ENCODE measurements around the gene DDX1. TPM values are rescaled to one million over a fixed set of nuclear protein-coding genes. Genes with fewer than 3 reads are reported as not detected.
A peak's percentile ranks its signal among the peaks of the same experiment; 100 is the strongest.

Gene DDX1
- total and polyA plus RNA-seq, 9 of the 15 experiments (the other 6 are each of a cell fraction or from before 2014, with no cell fraction given) = 116 to 277 (median 232) TPM

- TF ChIP-seq CHAMP1 (IDR thresholded peaks at IDR 0.05) (no peak), NR4A1 (CRISPR knock-in tag; IDR thresholded peaks at IDR 0.05) (no peak), NR4A1 (tag; IDR thresholded peaks at IDR 0.05) (no peak), SMARCE1 (IDR thresholded peaks at IDR 0.05) (peak; percentile 55), ZBTB43 (CRISPR knock-in tag; IDR thresholded peaks at IDR 0.05) (no peak), PML (IDR thresholded peaks at IDR 0.05; ENCODE audit: low read length) (peak; percentile 75; the same call in 1 of the 2 replicates), POLR2H (tag; IDR thresholded peaks at IDR 0.05; ENCODE audit: low read depth) (peak; percentile 55; the same call in 1 of the 2 replicates), NCOA1 (IDR thresholded peaks at IDR 0.05; ENCODE audit: low read depth) (no peak), ZBTB33 (CRISPR knock-in tag; IDR thresholded peaks at IDR 0.05) (no peak), CTBP1 (IDR thresholded peaks at IDR 0.05; ENCODE audit: borderline replicate concordance) (no peak), NCOA4 (IDR thresholded peaks at IDR 0.05; ENCODE audit: partially characterized antibody) (no peak), FOXM1 (IDR thresholded peaks at IDR 0.05; ENCODE audit: low read depth) (no peak; the same call in 1 of the 2 replicates), FOXM1 (CRISPR knock-in tag; IDR thresholded peaks at IDR 0.05; ENCODE audit: low read depth) (no peak), SRSF9 (IDR thresholded peaks at IDR 0.05; ENCODE audit: borderline replicate concordance, low read depth, low read length) (no peak), ELK3 (CRISPR knock-in tag; IDR thresholded peaks at IDR 0.05) (no peak), HNRNPL (IDR thresholded peaks at IDR 0.05; ENCODE audit: low read depth, low read length) (no peak), SIN3B (IDR thresholded peaks at IDR 0.05; ENCODE audit: low read depth) (no peak), CTCF (IDR thresholded peaks at IDR 0.05 in 2 of 3, conservative IDR thresholded peaks at IDR 0.05 in 1 of 3; ENCODE audit: insufficient read depth in 2 of 3, low read depth in 1 of 3, low read length in 3 of 3) (no peak)
Observed at GRCh38 chr2:15561574-15562344, 29.9 kb upstream of the DDX1 start (continued).

Data from K562 (cell line).